HCT116 (cell line): Measurements from ENCODE around the gene MAP3K9. TPM values are rescaled to one million over a fixed set of nuclear protein-coding genes. Genes with fewer than 3 reads are reported as not detected.

ENCODE experiments used
- ATAC-seq: fragments of 200-7000 bp; cut with Tn5 transposase; 2 replicates; pipeline ENCODE4 v1.9.1; 2020; ENCODE audit warnings: mild to moderate bottlenecking, moderate library complexity
- BruUV-seq: library from RNA; stranded (reverse); fragments of 400-500 nt; replicated peaks from 2 replicates; lab custom pipeline; 2021; lab: Mats Ljungman, UMichigan
- CTCF ChIA-PET: fragments of 300-600 bp; sonication (Branson Sonifier 250); formaldehyde crosslinking; loops from one replicate; lab custom pipeline; 2021; ENCODE audit warnings: antibody characterized with exemption; lab: Charles Lee
- POLR2A ChIA-PET: fragments of 300-600, 350-600 bp; sonication (Branson Sonifier 250); formaldehyde crosslinking; loops from one replicate; lab custom pipeline; 2021; ENCODE audit warnings: antibody characterized with exemption; lab: Charles Lee
- RAD21 ChIA-PET, 2 experiments: fragments of 300-600 bp; sonication (Branson Sonifier 250); formaldehyde crosslinking; loops; one replicate each; lab custom pipeline; 2023; ENCODE audit warnings: low total read pairs in 2 of 2; ENCODE audit not compliant: uncharacterized antibody in 2 of 2, unreplicated experiment in 2 of 2, low non-redundant PET in 1 of 2; lab: Charles Lee
- DNase-seq: peaks from one replicate; pipeline ENCODE4 v3.0.0-alpha.2; 2010; ENCODE audit warnings: low read depth, low spot score
- H2AFZ ChIP-seq: fragments of 200-600 bp; shearing (Covaris generic), sonication (generic); 2 replicates; pipeline ENCODE4 v1.6.1; 2017; ENCODE audit warnings: low read depth, mixed run types, mixed read lengths, antibody characterized with exemption, low read length; ENCODE audit not compliant: poor library complexity, severe bottlenecking
- H3K27ac ChIP-seq: 2 replicates; pipeline ENCODE4 v1.5.1; 2012; ENCODE audit warnings: low read depth, low read length
- H3K27me3 ChIP-seq: fragments of 200-600 bp; sonication (generic); 2 replicates; pipeline ENCODE4 v1.6.1; 2016; ENCODE audit warnings: mixed run types, low read length, mixed read lengths; ENCODE audit not compliant: insufficient read depth
- H3K36me3 ChIP-seq, 2 experiments: fragments of 200-500 bp in 1 of 2; fragments of 200-600 bp in 1 of 2; sonication (Bioruptor generic) in 1 of 2; sonication (generic) in 1 of 2; 2 replicates each; pipeline versions ENCODE4 v1.5.1 to v1.6.1; 2014 to 2016; ENCODE audit warnings: low read length in 2 of 2, inconsistent platforms in 1 of 2, mixed read lengths in 1 of 2, mixed run types in 1 of 2; ENCODE audit not compliant: insufficient read depth in 2 of 2, control insufficient read depth in 1 of 2
- H3K4me1 ChIP-seq, 2 experiments: fragments of 200-600 bp in 1 of 2; sonication (generic) in 1 of 2; 2 replicates each; pipeline versions ENCODE4 v1.5.1 to v1.6.1; 2012 to 2017; ENCODE audit warnings: low read length in 2 of 2, inconsistent platforms in 1 of 2, mild to moderate bottlenecking in 1 of 2, mixed read lengths in 1 of 2, mixed run types in 1 of 2, moderate library complexity in 1 of 2; ENCODE audit not compliant: insufficient read depth in 2 of 2, control insufficient read depth in 1 of 2
- H3K4me2 ChIP-seq: fragments of 200-600 bp; sonication (generic); 2 replicates; pipeline ENCODE4 v1.6.1; 2017; ENCODE audit warnings: mixed run types, low read length, mixed read lengths
- H3K4me3 ChIP-seq, 2 experiments: fragments of 200-600 bp in 1 of 2; sonication (generic) in 1 of 2; replicated peaks in 1 of 2; 2 replicates each; pipeline ENCODE4 v1.5.1; 2011 to 2016; ENCODE audit warnings: low read length in 2 of 2, control low read depth in 1 of 2, low read depth in 1 of 2, mild to moderate bottlenecking in 1 of 2, mixed read lengths in 1 of 2, mixed run types in 1 of 2
- H3K79me2 ChIP-seq: fragments of 200-600 bp; sonication (generic); 2 replicates; pipeline ENCODE4 v1.6.1; 2017; ENCODE audit warnings: mild to moderate bottlenecking, mixed run types, low read length, moderate library complexity, mixed read lengths; ENCODE audit not compliant: insufficient read depth
- H3K9ac ChIP-seq: fragments of 200-600 bp; sonication (generic); 2 replicates; pipeline ENCODE4 v1.6.1; 2016; ENCODE audit warnings: low read length, mixed read lengths
- H3K9me2 ChIP-seq: fragments of 200-600 bp; sonication (generic), shearing (Covaris generic); 2 replicates; pipeline ENCODE4 v1.6.1; 2017; ENCODE audit warnings: mixed run types, mild to moderate bottlenecking, moderate library complexity; ENCODE audit not compliant: insufficient read depth
- H3K9me3 ChIP-seq, 2 experiments: fragments of 200-500 bp in 1 of 2; fragments of 200-600 bp in 1 of 2; sonication (Bioruptor generic) in 1 of 2; sonication (generic) in 1 of 2; 2 replicates each; pipeline ENCODE4 v1.6.1; 2014 to 2017; ENCODE audit warnings: low read length in 2 of 2, mixed read lengths in 2 of 2, inconsistent platforms in 1 of 2, low read depth in 1 of 2, mild to moderate bottlenecking in 1 of 2, mixed run types in 1 of 2, moderate library complexity in 1 of 2; ENCODE audit not compliant: control insufficient read depth in 1 of 2, insufficient read depth in 1 of 2
- H4K20me1 ChIP-seq: fragments of 200-600 bp; sonication (generic), shearing (Covaris generic); 2 replicates; pipeline ENCODE4 v1.6.1; 2017; ENCODE audit warnings: mixed run types, mild to moderate bottlenecking, moderate library complexity; ENCODE audit not compliant: insufficient read depth
- CEBPB ChIP-seq: IDR thresholded peaks from 2 replicates; pipeline ENCODE4 v1.6.1; 2012; ENCODE audit warnings: low read depth
- EGR1 ChIP-seq: IDR thresholded peaks from 2 replicates; pipeline ENCODE4 v1.6.1; 2012; ENCODE audit warnings: low read depth
- ELF1 ChIP-seq: IDR thresholded peaks from 2 replicates; pipeline ENCODE4 v1.6.1; 2012; ENCODE audit warnings: low read depth, borderline replicate concordance
- EZH2phosphoT487 ChIP-seq: fragments of 200-600 bp; IDR thresholded peaks from 2 replicates; pipeline ENCODE4 v1.6.1; 2018; ENCODE audit warnings: antibody characterized with exemption, borderline replicate concordance
- FOSL1 ChIP-seq: IDR thresholded peaks from 2 replicates; pipeline ENCODE4 v1.6.1; 2012; ENCODE audit warnings: low read depth
- JUND ChIP-seq: IDR thresholded peaks from 2 replicates; pipeline ENCODE4 v1.6.1; 2012
- POLR2A ChIP-seq: IDR thresholded peaks from 2 replicates; pipeline ENCODE4 v1.7.0; 2011; ENCODE audit warnings: borderline replicate concordance; ENCODE audit not compliant: insufficient read depth, insufficient read length; ENCODE audit errors: extremely low read depth
- POLR2AphosphoS5 ChIP-seq: IDR thresholded peaks from 2 replicates; pipeline ENCODE4 v1.6.1; 2011; ENCODE audit warnings: mild to moderate bottlenecking, low read depth, low read length, moderate library complexity
- RAD21 ChIP-seq: IDR thresholded peaks from 2 replicates; pipeline ENCODE4 v1.6.1; 2012; ENCODE audit warnings: low read depth, mild to moderate bottlenecking
- SIN3A ChIP-seq: IDR thresholded peaks from 2 replicates; pipeline ENCODE4 v1.6.1; 2012; ENCODE audit warnings: low read depth
- SP1 ChIP-seq: IDR thresholded peaks from 2 replicates; pipeline ENCODE4 v1.6.1; 2012; ENCODE audit warnings: low read depth
- SRF ChIP-seq: IDR thresholded peaks from 2 replicates; pipeline ENCODE4 v1.6.1; 2012; ENCODE audit warnings: low read depth
- ZNF274 ChIP-seq: fragments of 200-500 bp; sonication (Bioruptor generic); IDR thresholded peaks from 2 replicates; pipeline ENCODE4 v1.6.1; 2014; ENCODE audit warnings: mild to moderate bottlenecking, low read depth, low read length, inconsistent platforms
- intact Hi-C: fragments of 100-400 bp; cut with micrococcal nuclease; formaldehyde crosslinking; loops from 2 replicates; pipeline ENCODE4 v1.10.0; 2022
- total RNA-seq: library from RNA; stranded (reverse); gene quantifications from one replicate; pipeline ENCODE4 v1.2.1, GENCODE V29; 2021; ENCODE audit not compliant: unreplicated experiment
- TF ChIP-seq, protein P1 (sequence below): IDR thresholded peaks from 2 replicates; pipeline ENCODE4 v1.6.1; 2012
- TF ChIP-seq, protein P2 (sequence below): IDR thresholded peaks from 2 replicates; pipeline ENCODE4 v1.6.1; 2011; ENCODE audit warnings: mild to moderate bottlenecking, low read length, moderate library complexity; ENCODE audit not compliant: insufficient replicate concordance; ENCODE audit errors: extremely low read depth
- TF ChIP-seq, protein P3 (sequence below): IDR thresholded peaks from 2 replicates; pipeline ENCODE4 v1.6.1; 2012; ENCODE audit warnings: low read depth
- TF ChIP-seq, protein P4 (sequence below), 3 experiments: fragments of 200-600 bp in 1 of 3; sonication (generic) in 1 of 3; IDR thresholded peaks in 2 of 3; conservative IDR thresholded peaks in 1 of 3; 2 replicates each; pipeline ENCODE4 v1.5.1; 2012 to 2017; ENCODE audit warnings: low read depth in 2 of 3, low read length in 2 of 3, antibody characterized with exemption in 1 of 3, borderline replicate concordance in 1 of 3, control low read depth in 1 of 3, mild to moderate bottlenecking in 1 of 3, mixed read lengths in 1 of 3, mixed run types in 1 of 3, moderate library complexity in 1 of 3; ENCODE audit not compliant: insufficient read depth in 1 of 3
- TF ChIP-seq, protein P5 (sequence below): IDR thresholded peaks from 2 replicates; pipeline ENCODE4 v1.6.1; 2012

Gene MAP3K9
- total RNA-seq, 1 experiment from 2014 or later: 11.7 TPM

DNA sequence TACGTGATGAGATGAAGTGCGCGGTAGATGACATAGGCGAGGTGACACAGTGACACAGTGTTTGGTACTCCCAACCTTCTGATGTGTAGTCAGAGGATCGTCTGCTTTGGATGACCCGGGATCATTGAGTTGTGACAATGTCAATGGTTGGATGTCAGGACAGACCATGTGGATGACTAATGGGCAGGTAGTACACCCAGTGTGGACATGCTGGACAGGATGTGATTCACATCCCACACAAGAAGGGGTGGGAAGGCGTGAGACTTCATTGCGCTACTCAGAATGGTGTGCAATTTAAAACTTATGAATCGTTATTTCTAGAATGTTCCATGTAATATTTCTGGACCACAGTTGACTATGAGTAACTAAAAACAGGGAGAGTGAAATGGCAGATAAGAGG lies 23.8 kb downstream of the MAP3K9 start:
- DNase-seq (no peak), ATAC-seq (no peak)
- Histone ChIP-seq H3K4me1 (peaks cover 0 to 21% of the 10 kb centered on the region in 2 experiments; a peak in 2 of 4 replicates), H2AFZ (no peak overlapping the region), H4K20me1 (no peaks in the 10 kb centered on the region), H3K4me2 (peak overlapping the region; percentile 13; the same call in 1 of the 2 replicates), H3K9me3 (no peaks in the 10 kb centered on the region), H3K27me3 (no peaks in the 10 kb centered on the region), H3K79me2 (peaks cover 28% of the 10 kb centered on the region), H3K27ac (no peak overlapping the region), H3K9me2 (no peaks in the 10 kb centered on the region), H3K4me3 (no peak overlapping the region), H3K36me3 (0 out of 4 replicates have a peak, but pooled peaks cover 0 to 5% of the 10 kb centered on the region in 2 experiments), H3K9ac (no peak overlapping the region)
- POLR2A ChIA-PET: no interaction called here
- TF ChIP-seq, protein P1, sequence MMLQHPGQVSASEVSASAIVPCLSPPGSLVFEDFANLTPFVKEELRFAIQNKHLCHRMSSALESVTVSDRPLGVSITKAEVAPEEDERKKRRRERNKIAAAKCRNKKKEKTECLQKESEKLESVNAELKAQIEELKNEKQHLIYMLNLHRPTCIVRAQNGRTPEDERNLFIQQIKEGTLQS: no peak
- TF ChIP-seq FOSL1: peak; percentile 33; the same call in 1 of the 2 replicates
- no peak for TF ChIP-seq CEBPB
- TF ChIP-seq ELF1: no peak
- no peak for TF ChIP-seq ZNF274
- TF ChIP-seq SRF: no peak
- no peak for TF ChIP-seq JUND
- TF ChIP-seq POLR2AphosphoS5: no peak
- TF ChIP-seq POLR2A: no peak
- no peak for TF ChIP-seq EGR1
- TF ChIP-seq, protein P2, sequence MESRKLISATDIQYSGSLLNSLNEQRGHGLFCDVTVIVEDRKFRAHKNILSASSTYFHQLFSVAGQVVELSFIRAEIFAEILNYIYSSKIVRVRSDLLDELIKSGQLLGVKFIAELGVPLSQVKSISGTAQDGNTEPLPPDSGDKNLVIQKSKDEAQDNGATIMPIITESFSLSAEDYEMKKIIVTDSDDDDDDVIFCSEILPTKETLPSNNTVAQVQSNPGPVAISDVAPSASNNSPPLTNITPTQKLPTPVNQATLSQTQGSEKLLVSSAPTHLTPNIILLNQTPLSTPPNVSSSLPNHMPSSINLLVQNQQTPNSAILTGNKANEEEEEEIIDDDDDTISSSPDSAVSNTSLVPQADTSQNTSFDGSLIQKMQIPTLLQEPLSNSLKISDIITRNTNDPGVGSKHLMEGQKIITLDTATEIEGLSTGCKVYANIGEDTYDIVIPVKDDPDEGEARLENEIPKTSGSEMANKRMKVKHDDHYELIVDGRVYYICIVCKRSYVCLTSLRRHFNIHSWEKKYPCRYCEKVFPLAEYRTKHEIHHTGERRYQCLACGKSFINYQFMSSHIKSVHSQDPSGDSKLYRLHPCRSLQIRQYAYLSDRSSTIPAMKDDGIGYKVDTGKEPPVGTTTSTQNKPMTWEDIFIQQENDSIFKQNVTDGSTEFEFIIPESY: no peak
- TF ChIP-seq, protein P3, sequence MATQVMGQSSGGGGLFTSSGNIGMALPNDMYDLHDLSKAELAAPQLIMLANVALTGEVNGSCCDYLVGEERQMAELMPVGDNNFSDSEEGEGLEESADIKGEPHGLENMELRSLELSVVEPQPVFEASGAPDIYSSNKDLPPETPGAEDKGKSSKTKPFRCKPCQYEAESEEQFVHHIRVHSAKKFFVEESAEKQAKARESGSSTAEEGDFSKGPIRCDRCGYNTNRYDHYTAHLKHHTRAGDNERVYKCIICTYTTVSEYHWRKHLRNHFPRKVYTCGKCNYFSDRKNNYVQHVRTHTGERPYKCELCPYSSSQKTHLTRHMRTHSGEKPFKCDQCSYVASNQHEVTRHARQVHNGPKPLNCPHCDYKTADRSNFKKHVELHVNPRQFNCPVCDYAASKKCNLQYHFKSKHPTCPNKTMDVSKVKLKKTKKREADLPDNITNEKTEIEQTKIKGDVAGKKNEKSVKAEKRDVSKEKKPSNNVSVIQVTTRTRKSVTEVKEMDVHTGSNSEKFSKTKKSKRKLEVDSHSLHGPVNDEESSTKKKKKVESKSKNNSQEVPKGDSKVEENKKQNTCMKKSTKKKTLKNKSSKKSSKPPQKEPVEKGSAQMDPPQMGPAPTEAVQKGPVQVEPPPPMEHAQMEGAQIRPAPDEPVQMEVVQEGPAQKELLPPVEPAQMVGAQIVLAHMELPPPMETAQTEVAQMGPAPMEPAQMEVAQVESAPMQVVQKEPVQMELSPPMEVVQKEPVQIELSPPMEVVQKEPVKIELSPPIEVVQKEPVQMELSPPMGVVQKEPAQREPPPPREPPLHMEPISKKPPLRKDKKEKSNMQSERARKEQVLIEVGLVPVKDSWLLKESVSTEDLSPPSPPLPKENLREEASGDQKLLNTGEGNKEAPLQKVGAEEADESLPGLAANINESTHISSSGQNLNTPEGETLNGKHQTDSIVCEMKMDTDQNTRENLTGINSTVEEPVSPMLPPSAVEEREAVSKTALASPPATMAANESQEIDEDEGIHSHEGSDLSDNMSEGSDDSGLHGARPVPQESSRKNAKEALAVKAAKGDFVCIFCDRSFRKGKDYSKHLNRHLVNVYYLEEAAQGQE: no peak
- TF ChIP-seq SP1: no peak; the same call in 1 of the 2 replicates
- TF ChIP-seq, protein P4, sequence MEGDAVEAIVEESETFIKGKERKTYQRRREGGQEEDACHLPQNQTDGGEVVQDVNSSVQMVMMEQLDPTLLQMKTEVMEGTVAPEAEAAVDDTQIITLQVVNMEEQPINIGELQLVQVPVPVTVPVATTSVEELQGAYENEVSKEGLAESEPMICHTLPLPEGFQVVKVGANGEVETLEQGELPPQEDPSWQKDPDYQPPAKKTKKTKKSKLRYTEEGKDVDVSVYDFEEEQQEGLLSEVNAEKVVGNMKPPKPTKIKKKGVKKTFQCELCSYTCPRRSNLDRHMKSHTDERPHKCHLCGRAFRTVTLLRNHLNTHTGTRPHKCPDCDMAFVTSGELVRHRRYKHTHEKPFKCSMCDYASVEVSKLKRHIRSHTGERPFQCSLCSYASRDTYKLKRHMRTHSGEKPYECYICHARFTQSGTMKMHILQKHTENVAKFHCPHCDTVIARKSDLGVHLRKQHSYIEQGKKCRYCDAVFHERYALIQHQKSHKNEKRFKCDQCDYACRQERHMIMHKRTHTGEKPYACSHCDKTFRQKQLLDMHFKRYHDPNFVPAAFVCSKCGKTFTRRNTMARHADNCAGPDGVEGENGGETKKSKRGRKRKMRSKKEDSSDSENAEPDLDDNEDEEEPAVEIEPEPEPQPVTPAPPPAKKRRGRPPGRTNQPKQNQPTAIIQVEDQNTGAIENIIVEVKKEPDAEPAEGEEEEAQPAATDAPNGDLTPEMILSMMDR (IDR thresholded peaks at IDR 0.05 in 2 of 3, conservative IDR thresholded peaks at IDR 0.05 in 1 of 3; ENCODE audit: borderline replicate concordance in 1 of 3, insufficient read depth in 1 of 3, low read depth in 2 of 3, low read length in 2 of 3): no peak
- no peak for TF ChIP-seq RAD21
- TF ChIP-seq EZH2phosphoT487: no peak
- no peak for TF ChIP-seq SIN3A
- TF ChIP-seq, protein P5, sequence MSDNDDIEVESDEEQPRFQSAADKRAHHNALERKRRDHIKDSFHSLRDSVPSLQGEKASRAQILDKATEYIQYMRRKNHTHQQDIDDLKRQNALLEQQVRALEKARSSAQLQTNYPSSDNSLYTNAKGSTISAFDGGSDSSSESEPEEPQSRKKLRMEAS: peak; percentile 20; the same call in 1 of the 2 replicates
- RAD21 ChIA-PET: no interaction called here
- CTCF ChIA-PET: no interaction called here
- intact Hi-C loops: no loop called here
- no TSS peak for BruUV-seq
